GM12878 (cell line): ENCODE measurements around the gene FGF14. TPM values are rescaled to one million over a fixed set of nuclear protein-coding genes. Genes with fewer than 3 reads are reported as not detected.

Experiments
- ATAC-seq: fragments of 200-7000 bp; cut with Tn5 transposase; 3 replicates; pipeline ENCODE4 v1.9.1; 2020; ENCODE audit warnings: mild to moderate bottlenecking, moderate library complexity
- BruUV-seq: library from RNA; stranded (reverse); fragments of 400-500 nt; replicated peaks from 2 replicates; lab custom pipeline; 2021; lab: Mats Ljungman, UMichigan
- CTCF ChIA-PET: fragments of 300-600 bp; sonication (Branson Sonifier 250); formaldehyde crosslinking; extraction: SDS; loops from one replicate; lab custom pipeline; 2021; ENCODE audit warnings: inconsistent platforms; lab: Yijun Ruan, JAX
- POLR2A ChIA-PET: fragments of 350-600 bp; formaldehyde crosslinking; extraction: SDS; loops from one replicate; lab custom pipeline; 2021; ENCODE audit warnings: inconsistent platforms; lab: Charles Lee
- RAD21 ChIA-PET: fragments of 300-600 bp; sonication (Branson Sonifier 250); formaldehyde crosslinking; loops from one replicate; lab custom pipeline; 2023; ENCODE audit warnings: antibody characterized with exemption; ENCODE audit not compliant: unreplicated experiment; lab: Charles Lee
- SMC1A ChIA-PET: fragments of 300-600 bp; sonication (Branson Sonifier 250); formaldehyde crosslinking; loops from one replicate; lab custom pipeline; 2023; ENCODE audit not compliant: unreplicated experiment, uncharacterized antibody; lab: Charles Lee
- DNase-seq: peaks from one replicate; pipeline ENCODE4 v3.0.0-alpha.2; 2011; ENCODE audit warnings: low read depth, low spot score
- FAIRE-seq: peaks from 3 replicates; lab custom pipeline; 2011; peaks lifted over from hg19 to GRCh38; lab: Jason Lieb, UNC
- H2AFZ ChIP-seq: 2 replicates; pipeline ENCODE4 v1.6.0; 2011; ENCODE audit warnings: low read depth, low read length, control low read depth; ENCODE audit not compliant: control insufficient read depth
- H3K27ac ChIP-seq: 2 replicates; pipeline ENCODE4 v1.5.1; 2011; ENCODE audit warnings: control low read depth; ENCODE audit not compliant: control insufficient read depth, insufficient read depth
- H3K27me3 ChIP-seq, 2 experiments: replicated peaks in 1 of 2; 2 replicates each; pipeline versions ENCODE4 v1.6.0 to v1.6.1; 2011; ENCODE audit warnings: low read length in 1 of 2; ENCODE audit not compliant: control insufficient read depth in 2 of 2, insufficient read depth in 2 of 2
- H3K36me3 ChIP-seq, 2 experiments: 2 replicates each; pipeline ENCODE4 v1.5.1; 2011; ENCODE audit warnings: low read length in 1 of 2; ENCODE audit not compliant: control insufficient read depth in 2 of 2, insufficient read depth in 2 of 2
- H3K4me1 ChIP-seq: 2 replicates; pipeline ENCODE4 v1.6.1; 2011; ENCODE audit warnings: mild to moderate bottlenecking, low read length, moderate library complexity, mixed read lengths; ENCODE audit not compliant: control insufficient read depth, insufficient read depth
- H3K4me2 ChIP-seq: 2 replicates; pipeline ENCODE4 v1.6.0; 2011; ENCODE audit warnings: control low read depth; ENCODE audit not compliant: control insufficient read depth, insufficient read depth
- H3K4me3 ChIP-seq: fragments of 200-600 bp; sonication (generic); 2 replicates; pipeline ENCODE4 v1.5.1; 2016
- H3K79me2 ChIP-seq: 2 replicates; pipeline ENCODE4 v1.6.0; 2011; ENCODE audit warnings: low read length; ENCODE audit not compliant: control insufficient read depth, insufficient read depth
- H3K9ac ChIP-seq: 2 replicates; pipeline ENCODE4 v1.8.0; 2011; ENCODE audit warnings: low read length, control low read depth, mixed read lengths; ENCODE audit not compliant: control insufficient read depth, insufficient read depth
- H3K9me3 ChIP-seq: replicated peaks from 3 replicates; pipeline ENCODE4 v1.5.1; 2011; ENCODE audit warnings: mild to moderate bottlenecking, low read length; ENCODE audit not compliant: control insufficient read depth, insufficient read depth
- H4K20me1 ChIP-seq: 2 replicates; pipeline ENCODE4 v1.6.0; 2011; ENCODE audit not compliant: control insufficient read depth, insufficient read depth
- ATF7 ChIP-seq: fragments of 450-650 bp; IDR thresholded peaks from 2 replicates; pipeline ENCODE4 v1.6.1; 2016; ENCODE audit warnings: low read depth, mild to moderate bottlenecking
- EED ChIP-seq: sonication (generic); IDR thresholded peaks from 2 replicates; pipeline ENCODE4 v1.6.1; 2016; ENCODE audit warnings: antibody characterized with exemption, low read depth
- EGR1 ChIP-seq, 2 experiments: IDR thresholded peaks; 1 replicate in 1 of 2; 2 replicates in 1 of 2; pipeline ENCODE4 v1.6.1; 2011 to 2012; ENCODE audit warnings: low read depth in 2 of 2, low read length in 2 of 2, borderline replicate concordance in 1 of 2, mild to moderate bottlenecking in 1 of 2, moderate library complexity in 1 of 2
- EZH2 ChIP-seq: IDR thresholded peaks from 2 replicates; pipeline ENCODE4 v1.6.1; 2012; ENCODE audit warnings: low read depth, mild to moderate bottlenecking, control low read depth, inconsistent platforms, low read length, borderline replicate concordance; ENCODE audit not compliant: control insufficient read depth
- LARP7 ChIP-seq: fragments of 450-650 bp; IDR thresholded peaks from 2 replicates; pipeline ENCODE4 v1.6.1; 2017; ENCODE audit warnings: mild to moderate bottlenecking
- MYB ChIP-seq: fragments of 150-350 bp; IDR thresholded peaks from 2 replicates; pipeline ENCODE4 v1.6.1; 2014; ENCODE audit warnings: mild to moderate bottlenecking, low read depth, low read length, borderline replicate concordance
- NFIC ChIP-seq: IDR thresholded peaks from 2 replicates; pipeline ENCODE4 v1.6.1; 2012; ENCODE audit warnings: low read depth, mild to moderate bottlenecking, inconsistent platforms, low read length, moderate library complexity
- NR2F1 ChIP-seq: fragments of 450-650 bp; conservative IDR thresholded peaks from 2 replicates; pipeline ENCODE4 v1.6.1; 2017; ENCODE audit warnings: mild to moderate bottlenecking
- PAX8 ChIP-seq: fragments of 450-650 bp; IDR thresholded peaks from 2 replicates; pipeline ENCODE4 v1.6.1; 2017; ENCODE audit warnings: mild to moderate bottlenecking, moderate library complexity
- SREBF2 ChIP-seq: IDR thresholded peaks from 2 replicates; pipeline ENCODE4 v1.6.1; 2012; ENCODE audit warnings: mild to moderate bottlenecking, low read length
- STAT1 ChIP-seq: fragments of 450-650 bp; conservative IDR thresholded peaks from 2 replicates; pipeline ENCODE4 v1.6.1; 2014; ENCODE audit warnings: antibody characterized with exemption, mild to moderate bottlenecking
- YY1 ChIP-seq: IDR thresholded peaks from 2 replicates; pipeline ENCODE4 v1.6.1; 2011; ENCODE audit warnings: low read depth, mild to moderate bottlenecking, low read length
- ZNF384 ChIP-seq: IDR thresholded peaks from 2 replicates; pipeline ENCODE4 v1.6.1; 2012; ENCODE audit warnings: low read depth, mild to moderate bottlenecking, low read length, improper control_type of control experiment, borderline replicate concordance
- WGBS: methylation state at CpG from one replicate; pipeline ENCODE4 v1.1.6; 2016; ENCODE audit warnings: low lambda C conversion rate; ENCODE audit not compliant: insufficient replicate concordance, insufficient coverage; ENCODE audit errors: missing lambda C conversion rate; 5-methylcytosine and 5-hydroxymethylcytosine counted together
- in situ Hi-C: fragments of 300-500 bp; cut with MboI; formaldehyde crosslinking; loops from 9 replicates; pipeline ENCODE4 v1.14.3; 2018; ENCODE audit warnings: mixed read lengths
- intact Hi-C: fragments of 100-400 bp; cut with micrococcal nuclease; formaldehyde crosslinking; loops from one replicate; pipeline ENCODE4 v1.14.2; 2022; ENCODE audit not compliant: unreplicated experiment
- polyA plus RNA-seq, 11 experiments: library from polyadenylated mRNA; depleted of rRNA in 4 of 11; unstranded in 6 of 11; stranded (reverse) in 5 of 11; fragments of >200 nt; fragmentation: Nextera tagmentation in 4 of 11; fragmentation: Illumina TruSeq in 1 of 11; extraction: Ambion mirVana in 4 of 11; extraction: Trizol in 1 of 11; gene quantifications; 1 replicate in 1 of 11; 2 replicates in 10 of 11; pipeline versions ENCODE4 v1.2.1 to v1.2.3, GENCODE V29; 2011 to 2016; ENCODE audit warnings: inconsistent platforms in 2 of 11, missing spikeins in 2 of 11, low read depth in 1 of 11
- total RNA-seq, 4 experiments: library from RNA; depleted of rRNA in 3 of 4; stranded (reverse); fragments of >200 nt in 3 of 4; fragmentation: Illumina TruSeq in 1 of 4; extraction: Trizol in 1 of 4; gene quantifications; 2 replicates each; pipeline versions ENCODE4 v1.2.1 to v1.2.3, GENCODE V29; 2013 to 2021
- TF ChIP-seq, protein P1 (sequence below): fragments of 450-650 bp; IDR thresholded peaks from 2 replicates; pipeline ENCODE4 v1.6.1; 2016; ENCODE audit warnings: mild to moderate bottlenecking

Gene FGF14
- total and polyA plus RNA-seq, 10 of the 15 experiments (the other 5 are each of a cell fraction or from before 2014, with no cell fraction given) = under 0.01 to 0.44 (median 0.04) TPM

- no peaks in the 10 kb centered on the region; a peak in 1 of 4 replicates for H3K27me3 ChIP-seq
- ChIA-PET CTCF (interaction anchor here (0.9 kb wide), 1 partner anchor 10 kb away, joined by 4 read pairs; no protein-coding TSS in a partner anchor), RAD21 (no interaction called here), POLR2A (no interaction called here), SMC1A (interaction anchor here (1.8 kb wide), 1 partner anchor 11 kb away, joined by 7 read pairs; no protein-coding TSS in a partner anchor)
- H3K27ac ChIP-seq = no peak overlapping the region
- 71% methylated on average over 4 of the region's 4 CpGs for WGBS
- no peaks in the 10 kb centered on the region for H4K20me1 ChIP-seq
- no peak for TF ChIP-seq EZH2
- TF ChIP-seq YY1 = no peak
- no peak for TF ChIP-seq STAT1
- no peak for TF ChIP-seq LARP7
- TF ChIP-seq NR2F1 = no peak
- TF ChIP-seq ZNF384 = no peak
- TF ChIP-seq MYB = no peak
- TF ChIP-seq, protein P1, sequence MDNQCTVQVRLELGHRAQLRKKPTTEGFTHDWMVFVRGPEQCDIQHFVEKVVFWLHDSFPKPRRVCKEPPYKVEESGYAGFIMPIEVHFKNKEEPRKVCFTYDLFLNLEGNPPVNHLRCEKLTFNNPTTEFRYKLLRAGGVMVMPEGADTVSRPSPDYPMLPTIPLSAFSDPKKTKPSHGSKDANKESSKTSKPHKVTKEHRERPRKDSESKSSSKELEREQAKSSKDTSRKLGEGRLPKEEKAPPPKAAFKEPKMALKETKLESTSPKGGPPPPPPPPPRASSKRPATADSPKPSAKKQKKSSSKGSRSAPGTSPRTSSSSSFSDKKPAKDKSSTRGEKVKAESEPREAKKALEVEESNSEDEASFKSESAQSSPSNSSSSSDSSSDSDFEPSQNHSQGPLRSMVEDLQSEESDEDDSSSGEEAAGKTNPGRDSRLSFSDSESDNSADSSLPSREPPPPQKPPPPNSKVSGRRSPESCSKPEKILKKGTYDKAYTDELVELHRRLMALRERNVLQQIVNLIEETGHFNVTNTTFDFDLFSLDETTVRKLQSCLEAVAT = no peak
- no peak for TF ChIP-seq EGR1 (IDR thresholded peaks at IDR 0.05; ENCODE audit: borderline replicate concordance in 1 of 2, low read depth in 2 of 2, low read length in 2 of 2)
- no peak for TF ChIP-seq ATF7
- TF ChIP-seq NFIC = no peak
- no peak for TF ChIP-seq PAX8
- TF ChIP-seq EED = no peak
- no peak for TF ChIP-seq SREBF2
- ATAC-seq = no peak
- H3K4me3 ChIP-seq = no peak overlapping the region
- intact Hi-C loops (no loop called here), in situ Hi-C loops (no loop called here)
- no peak for FAIRE-seq
- BruUV-seq = no TSS peak
- H3K9me3 ChIP-seq = no peaks in the 10 kb centered on the region; the same call in 2 of the 3 replicates
- no peaks in the 10 kb centered on the region for H3K79me2 ChIP-seq
- no peaks in the 10 kb centered on the region for H3K4me1 ChIP-seq
- H3K9ac ChIP-seq = no peak overlapping the region
- H3K36me3 ChIP-seq = no peaks in the 10 kb centered on the region
- H2AFZ ChIP-seq = no peak overlapping the region
- no peak overlapping the region for H3K4me2 ChIP-seq
- DNase-seq = no peak
These were observed 705.9 kb downstream of the FGF14 start for GRCh38 chr13:101695870-101696516.
